ACHN (cell line): ENCODE results near the gene IDH2.

Experiments
- DNase-seq: peaks from one replicate; pipeline ENCODE4 v3.0.0-alpha.2; 2015
- in situ Hi-C: cut with HindIII; loops from 2 replicates; pipeline ENCODE4 v1.10.0; 2017; ENCODE audit warnings: low sequenced_read_pairs, low pct_ligation_motif_present, low pct_unique_long_range_greater_than_20kb

The IDH2 gene

GRCh38 chr15:90036806-90037510 is 65.3 kb downstream of the IDH2 start:
- no peak for DNase-seq
- in situ Hi-C loops = no loop called here

GRCh38 chr15:90036343-90036742 is 65.9 kb downstream of the IDH2 start:
- DNase-seq = no peak
- in situ Hi-C loops = no loop called here

DNA sequence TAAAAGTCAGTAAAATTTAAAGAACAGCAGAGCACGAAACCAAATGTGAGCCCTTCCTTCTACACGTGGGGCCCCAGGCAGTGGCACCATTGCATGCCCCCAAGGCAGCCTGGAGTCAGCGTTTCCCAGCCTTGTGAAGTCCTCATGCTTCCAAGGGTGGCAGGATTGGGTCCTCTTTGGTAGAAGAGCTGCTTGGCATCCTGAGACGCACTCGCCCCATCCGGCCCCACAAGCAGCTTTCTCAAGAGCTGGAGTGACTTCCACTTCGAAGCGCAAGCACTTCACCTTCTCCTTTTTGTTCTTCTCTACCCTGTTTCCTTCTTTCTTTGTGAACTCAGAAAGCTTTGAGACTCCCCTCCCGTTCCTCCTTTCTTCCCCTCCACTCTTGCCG is 66.4 kb downstream of the IDH2 start:
- DNase-seq = no peak
- in situ Hi-C loops = no loop called here

DNA sequence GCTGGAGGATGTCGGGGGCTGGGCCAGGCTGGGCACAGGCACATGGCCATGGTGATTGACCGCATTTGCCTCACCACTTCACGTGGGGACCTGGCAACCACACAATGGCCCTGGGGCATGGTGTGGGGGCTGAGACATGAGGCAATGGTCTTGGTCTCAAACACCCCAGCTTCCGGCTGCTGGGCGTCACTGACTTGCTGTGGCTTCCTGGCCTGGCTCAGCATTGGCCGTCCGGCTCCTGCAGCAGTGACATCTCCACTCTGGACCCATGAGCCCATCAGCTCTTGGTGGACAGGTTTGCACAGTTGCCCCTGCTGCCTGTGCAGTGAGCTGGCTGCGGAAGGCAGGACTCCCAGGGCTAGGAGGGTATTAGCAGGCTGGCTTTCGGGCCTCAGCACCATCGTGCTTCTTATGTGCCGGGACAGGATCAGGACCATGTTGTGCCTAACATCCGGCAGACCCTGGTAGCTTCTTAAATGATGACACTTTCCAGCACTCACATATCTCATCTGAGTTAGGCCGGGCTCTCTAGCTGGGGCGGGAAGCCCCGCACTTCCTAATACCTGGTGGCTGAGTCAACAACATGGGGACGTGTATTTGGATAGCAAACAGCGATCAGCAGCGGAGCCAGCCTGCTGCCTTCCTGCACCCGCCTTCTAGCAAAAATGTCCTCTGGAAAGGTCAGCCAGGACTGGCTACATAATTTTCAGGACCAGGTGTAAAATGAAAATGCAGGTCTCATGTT is 67.0 kb downstream of the IDH2 start:
- DNase-seq = no peak
- in situ Hi-C loops = no loop called here

GRCh38 chr15:90033448-90033847 is 68.8 kb downstream of the IDH2 start:
- no peak for DNase-seq
- in situ Hi-C loops = no loop called here
